ENCODE data around the gene NEU2. TPM values are rescaled to one million over a fixed set of nuclear protein-coding genes. Genes with fewer than 3 reads are reported as not detected.

The NEU2 gene
- total RNA-seq, 5 donors from 2014 or later (not counting 1 experiment from before 2014, with no cell fraction given), result not detected

DNA sequence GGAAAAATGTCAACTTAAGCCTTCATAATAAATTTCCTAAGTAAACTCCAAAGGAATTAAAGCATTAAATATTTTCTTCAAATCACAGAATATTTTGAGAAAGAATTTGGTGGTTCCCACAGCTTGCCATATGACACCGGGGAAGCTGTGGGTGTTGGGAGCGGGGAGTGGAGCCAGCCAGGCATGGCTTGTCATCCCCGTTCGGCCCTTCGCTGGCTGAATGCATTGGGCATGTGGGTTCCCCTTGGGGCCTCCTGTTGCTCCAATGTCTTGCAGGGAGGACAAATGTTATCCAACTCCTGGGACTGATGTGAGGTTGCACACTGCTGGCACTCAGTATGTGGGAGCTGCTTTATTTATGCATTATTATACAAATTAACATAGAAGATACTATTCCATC lies 38.0 kb upstream of the NEU2 start:
- ATAC-seq (replicated peaks in 1 of 4), result no peak
- no peak overlapping the region for H3K27ac ChIP-seq (ENCODE audit: low read length)
- peaks cover 0 to 13% of the 10 kb centered on the region in 2 experiments for H3K27me3 ChIP-seq (replicated peaks in 1 of 2; ENCODE audit: control insufficient read depth in 2 of 2, extremely low read depth in 1 of 2, insufficient read depth in 2 of 2, low read length in 1 of 2)
- Mint-ChIP-seq H3K4me1 (no peaks in the 10 kb centered on the region), H3K9me3 (no peaks in the 10 kb centered on the region), H3K4me3 (no peak overlapping the region), H3K27me3 (peaks cover 0 to 3% of the 10 kb centered on the region in 2 donors), H3K36me3 (no peaks in the 10 kb centered on the region), H3K27ac (no peak overlapping the region)
- no peaks in the 10 kb centered on the region for H3K4me1 ChIP-seq (ENCODE audit: control insufficient read depth in 1 of 2, extremely low read depth in 1 of 2, insufficient read depth in 2 of 2, low read length in 2 of 2)
- ChIA-PET CTCF (no interaction called here), POLR2A (no interaction called here)
- H3K4me3 ChIP-seq (ENCODE audit: control insufficient read depth in 1 of 2, extremely low read depth in 1 of 2, low read length in 1 of 2), result no peak overlapping the region
- H3K9me3 ChIP-seq, result no peaks in the 10 kb centered on the region
- 100% methylated on average over 2 of the region's 5 CpGs for WGBS (ENCODE audit: insufficient coverage)
- DNase-seq, result no peak
- no peaks in the 10 kb centered on the region for H3K36me3 ChIP-seq (ENCODE audit: control insufficient read depth in 2 of 2, extremely low read depth in 1 of 2, insufficient read depth in 1 of 2, low read length in 1 of 2)

DNA sequence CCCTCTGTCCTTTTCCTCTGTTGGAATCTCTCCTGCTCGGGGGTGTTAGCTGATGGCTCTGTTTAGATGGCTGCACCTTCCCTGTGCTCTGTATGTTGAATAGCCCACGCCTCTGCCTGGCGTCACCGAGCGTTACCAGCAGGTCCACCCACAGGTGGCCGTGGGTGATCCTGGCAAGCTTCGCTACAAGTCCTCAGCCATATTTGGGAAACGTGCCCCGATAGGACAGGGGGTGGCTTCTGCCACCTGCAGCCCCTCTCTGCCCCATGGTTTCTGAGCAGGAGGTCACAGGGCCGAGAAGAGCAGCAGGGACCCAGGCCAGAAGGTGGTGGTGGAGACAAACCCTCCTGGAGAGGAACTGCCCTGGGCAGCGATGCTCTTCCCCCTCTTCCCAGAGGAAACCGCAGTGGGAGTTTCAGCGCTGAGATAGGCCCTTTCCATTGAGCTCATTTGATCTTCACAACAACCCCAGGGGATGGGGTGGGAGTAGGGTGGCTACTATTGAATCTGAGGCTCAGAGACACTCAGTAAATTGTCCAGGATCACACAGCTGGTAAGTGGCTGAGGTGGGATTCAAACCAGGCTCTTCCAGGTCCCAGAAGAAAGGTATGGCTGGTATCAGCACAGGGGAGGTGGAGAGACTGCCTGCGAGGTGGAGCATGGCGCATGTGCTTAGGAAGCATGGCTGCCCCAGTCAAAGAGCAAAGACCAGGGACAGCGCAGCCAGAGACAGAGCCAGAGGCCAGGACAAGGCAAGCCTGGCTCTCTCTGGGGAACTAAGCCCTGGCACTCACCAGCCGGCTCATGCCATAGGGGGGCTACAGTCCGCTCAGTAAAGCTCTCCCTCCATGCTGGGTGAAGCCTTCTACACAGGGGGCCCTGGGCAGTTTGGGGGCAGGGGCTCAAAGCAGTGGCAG lies 34.5 kb upstream of the NEU2 start:
- ATAC-seq (replicated peaks in 1 of 4) (no peak), DNase-seq (no peak)
- H3K27ac Mint-ChIP-seq, result no peak overlapping the region
- peaks cover 0 to 17% of the 10 kb centered on the region in 2 experiments for H3K27me3 ChIP-seq (replicated peaks in 1 of 2; ENCODE audit: control insufficient read depth in 2 of 2, extremely low read depth in 1 of 2, insufficient read depth in 2 of 2, low read length in 1 of 2)
- no peaks in the 10 kb centered on the region for H3K4me1 Mint-ChIP-seq
- ChIA-PET POLR2A (no interaction called here), CTCF (interaction anchor here (0.5 to 0.6 kb wide), 2 partner anchors 62 to 452 kb away, joined by 3 to 5 read pairs; partner anchors contain the start of gene INPP5D (in 1 of the 2))
- H3K4me1 ChIP-seq (ENCODE audit: control insufficient read depth in 1 of 2, extremely low read depth in 1 of 2, insufficient read depth in 2 of 2, low read length in 2 of 2), result no peaks in the 10 kb centered on the region
- no peak overlapping the region for H3K27ac ChIP-seq (ENCODE audit: low read length)
- H3K36me3 Mint-ChIP-seq, result no peaks in the 10 kb centered on the region
- 82% methylated on average over 15 of the region's 18 CpGs for WGBS (ENCODE audit: insufficient coverage)
- no peaks in the 10 kb centered on the region for H3K9me3 ChIP-seq
- H3K36me3 ChIP-seq (ENCODE audit: control insufficient read depth in 2 of 2, extremely low read depth in 1 of 2, insufficient read depth in 1 of 2, low read length in 1 of 2), result no peaks in the 10 kb centered on the region
- H3K4me3 Mint-ChIP-seq, result no peak overlapping the region
- H3K9me3 Mint-ChIP-seq, result no peaks in the 10 kb centered on the region
- H3K27me3 Mint-ChIP-seq, result no peaks in the 10 kb centered on the region
- H3K4me3 ChIP-seq (ENCODE audit: control insufficient read depth in 1 of 2, extremely low read depth in 1 of 2, low read length in 1 of 2), result no peak overlapping the region

DNA sequence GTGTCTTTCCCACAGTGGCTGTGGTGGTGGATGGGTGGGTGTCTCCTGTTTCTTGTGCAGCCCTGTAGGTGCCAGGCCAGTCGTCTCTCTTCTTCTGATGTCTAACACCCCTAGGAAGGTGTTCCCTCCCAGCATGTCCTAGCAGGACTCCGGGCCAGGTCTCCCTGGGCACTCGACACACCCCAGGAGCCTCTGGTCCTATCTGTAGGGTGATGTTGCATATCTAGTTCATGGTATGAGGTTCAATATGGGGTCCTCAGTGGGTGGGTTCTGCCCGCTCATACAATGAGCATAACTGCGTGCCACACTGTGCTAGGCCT lies 33.8 kb upstream of the NEU2 start:
- Histone ChIP-seq H3K27ac (ENCODE audit: low read length) (no peak overlapping the region), H3K4me3 (ENCODE audit: control insufficient read depth in 1 of 2, extremely low read depth in 1 of 2, low read length in 1 of 2) (no peak overlapping the region), H3K27me3 (replicated peaks in 1 of 2; ENCODE audit: control insufficient read depth in 2 of 2, extremely low read depth in 1 of 2, insufficient read depth in 2 of 2, low read length in 1 of 2) (peaks cover 0 to 19% of the 10 kb centered on the region in 2 experiments), H3K9me3 (no peaks in the 10 kb centered on the region), H3K36me3 (ENCODE audit: control insufficient read depth in 2 of 2, extremely low read depth in 1 of 2, insufficient read depth in 1 of 2, low read length in 1 of 2) (no peaks in the 10 kb centered on the region), H3K4me1 (ENCODE audit: control insufficient read depth in 1 of 2, extremely low read depth in 1 of 2, insufficient read depth in 2 of 2, low read length in 2 of 2) (no peaks in the 10 kb centered on the region)
- Mint-ChIP-seq H3K27me3 (no peaks in the 10 kb centered on the region), H3K9me3 (no peaks in the 10 kb centered on the region), H3K4me3 (no peak overlapping the region), H3K4me1 (no peaks in the 10 kb centered on the region), H3K27ac (no peak overlapping the region), H3K36me3 (no peaks in the 10 kb centered on the region)
- CTCF ChIA-PET, result no interaction called here
- POLR2A ChIA-PET, result no interaction called here
- ATAC-seq (replicated peaks in 1 of 4) (no peak), DNase-seq (no peak)
- WGBS (ENCODE audit: insufficient coverage), result 80% methylated on average over 1 of the region's 5 CpGs

DNA sequence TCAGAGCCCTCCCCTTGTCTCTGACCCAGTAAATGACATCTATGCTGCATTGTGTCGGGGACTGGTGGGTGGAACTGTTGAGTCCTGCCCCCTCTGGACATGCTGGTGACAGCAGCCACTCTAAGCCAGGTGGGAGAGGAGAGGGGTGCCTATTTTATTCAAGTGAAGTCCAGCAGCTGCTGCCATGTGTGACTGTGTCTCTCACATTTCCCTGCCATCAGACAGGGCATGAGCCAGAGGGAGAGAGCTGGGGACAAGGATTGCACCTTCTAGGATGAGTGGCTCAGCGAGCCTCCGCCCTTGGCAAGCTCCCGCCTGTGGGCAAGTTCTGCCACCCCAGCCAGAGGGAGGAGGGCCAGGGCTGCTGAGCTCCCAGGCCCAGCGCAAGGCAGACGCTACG lies 33.1 kb upstream of the NEU2 start:
- Histone ChIP-seq H3K27ac (ENCODE audit: low read length) (no peak overlapping the region), H3K9me3 (no peaks in the 10 kb centered on the region), H3K36me3 (ENCODE audit: control insufficient read depth in 2 of 2, extremely low read depth in 1 of 2, insufficient read depth in 1 of 2, low read length in 1 of 2) (no peaks in the 10 kb centered on the region), H3K4me3 (ENCODE audit: control insufficient read depth in 1 of 2, extremely low read depth in 1 of 2, low read length in 1 of 2) (no peak overlapping the region), H3K27me3 (replicated peaks in 1 of 2; ENCODE audit: control insufficient read depth in 2 of 2, extremely low read depth in 1 of 2, insufficient read depth in 2 of 2, low read length in 1 of 2) (peaks cover 0 to 20% of the 10 kb centered on the region in 2 experiments), H3K4me1 (ENCODE audit: control insufficient read depth in 1 of 2, extremely low read depth in 1 of 2, insufficient read depth in 2 of 2, low read length in 2 of 2) (no peaks in the 10 kb centered on the region)
- ChIA-PET CTCF (no interaction called here), POLR2A (no interaction called here)
- DNase-seq (peak in 1 of 35 experiments; percentile 1), ATAC-seq (replicated peaks in 1 of 4) (no peak)
- no peaks in the 10 kb centered on the region for H3K9me3 Mint-ChIP-seq
- H3K27me3 Mint-ChIP-seq, result no peaks in the 10 kb centered on the region
- 84% methylated on average over 4 of the region's 7 CpGs for WGBS (ENCODE audit: insufficient coverage)
- no peak overlapping the region for H3K27ac Mint-ChIP-seq
- no peak overlapping the region for H3K4me3 Mint-ChIP-seq
- H3K4me1 Mint-ChIP-seq, result no peaks in the 10 kb centered on the region
- no peaks in the 10 kb centered on the region for H3K36me3 Mint-ChIP-seq

DNA sequence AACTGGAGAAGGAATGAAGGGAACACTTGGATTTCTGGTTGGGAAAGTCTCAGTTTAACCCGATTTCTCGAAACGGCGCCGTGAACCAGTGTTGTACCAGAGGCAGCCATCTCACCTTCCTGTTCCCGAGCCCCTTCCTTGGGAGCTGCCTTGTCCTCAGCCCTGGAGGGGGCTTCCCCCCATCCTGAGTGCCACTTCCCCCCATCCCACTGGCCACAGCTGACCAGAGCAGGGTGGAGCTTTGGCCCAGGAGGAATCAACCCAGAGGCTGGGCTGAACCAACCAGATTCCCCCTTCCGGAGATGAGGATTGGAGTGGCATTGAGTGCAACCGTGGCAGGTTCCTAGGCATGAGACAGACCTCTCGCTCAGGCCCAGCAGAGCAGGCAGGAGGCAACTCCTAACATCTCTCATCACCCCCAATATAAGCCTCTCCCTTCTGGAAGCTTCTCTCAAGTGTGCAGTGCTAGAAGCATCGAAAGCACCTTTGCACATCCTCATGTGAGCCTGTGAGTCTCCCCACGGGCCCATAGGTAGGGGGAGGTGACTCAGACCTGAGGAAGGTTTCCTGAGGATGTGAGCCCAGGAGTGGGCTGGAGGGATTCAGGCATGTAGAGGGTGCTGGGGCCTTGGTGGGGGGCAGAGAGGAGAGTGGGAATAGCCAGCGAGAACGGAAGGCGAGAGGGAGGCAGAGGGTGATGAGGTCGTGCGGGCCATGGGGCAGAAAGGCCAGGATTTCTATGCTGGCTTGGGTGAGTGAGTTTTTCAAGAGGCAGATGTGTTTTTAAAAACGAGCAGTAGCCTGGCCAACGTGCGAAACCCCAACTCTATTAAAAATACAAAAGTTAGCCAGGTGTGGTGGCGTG lies 31.4 kb upstream of the NEU2 start:
- Histone ChIP-seq H3K27ac (ENCODE audit: low read length) (no peak overlapping the region), H3K27me3 (replicated peaks in 1 of 2; ENCODE audit: control insufficient read depth in 2 of 2, extremely low read depth in 1 of 2, insufficient read depth in 2 of 2, low read length in 1 of 2) (peaks cover 0 to 18% of the 10 kb centered on the region in 2 experiments), H3K9me3 (no peaks in the 10 kb centered on the region), H3K36me3 (ENCODE audit: control insufficient read depth in 2 of 2, extremely low read depth in 1 of 2, insufficient read depth in 1 of 2, low read length in 1 of 2) (no peaks in the 10 kb centered on the region), H3K4me1 (ENCODE audit: control insufficient read depth in 1 of 2, extremely low read depth in 1 of 2, insufficient read depth in 2 of 2, low read length in 2 of 2) (no peaks in the 10 kb centered on the region), H3K4me3 (ENCODE audit: control insufficient read depth in 1 of 2, extremely low read depth in 1 of 2, low read length in 1 of 2) (no peak overlapping the region)
- DNase-seq (peak in 1 of 35 experiments; percentile 6), ATAC-seq (replicated peaks in 1 of 4) (no peak)
- CTCF ChIA-PET, result no interaction called here
- Mint-ChIP-seq H3K9me3 (no peaks in the 10 kb centered on the region), H3K27ac (no peak overlapping the region), H3K27me3 (no peaks in the 10 kb centered on the region), H3K36me3 (no peaks in the 10 kb centered on the region), H3K4me3 (no peak overlapping the region), H3K4me1 (no peaks in the 10 kb centered on the region)
- WGBS (ENCODE audit: insufficient coverage), result 85% methylated on average over 12 of the region's 20 CpGs
- POLR2A ChIA-PET, result no interaction called here

DNA sequence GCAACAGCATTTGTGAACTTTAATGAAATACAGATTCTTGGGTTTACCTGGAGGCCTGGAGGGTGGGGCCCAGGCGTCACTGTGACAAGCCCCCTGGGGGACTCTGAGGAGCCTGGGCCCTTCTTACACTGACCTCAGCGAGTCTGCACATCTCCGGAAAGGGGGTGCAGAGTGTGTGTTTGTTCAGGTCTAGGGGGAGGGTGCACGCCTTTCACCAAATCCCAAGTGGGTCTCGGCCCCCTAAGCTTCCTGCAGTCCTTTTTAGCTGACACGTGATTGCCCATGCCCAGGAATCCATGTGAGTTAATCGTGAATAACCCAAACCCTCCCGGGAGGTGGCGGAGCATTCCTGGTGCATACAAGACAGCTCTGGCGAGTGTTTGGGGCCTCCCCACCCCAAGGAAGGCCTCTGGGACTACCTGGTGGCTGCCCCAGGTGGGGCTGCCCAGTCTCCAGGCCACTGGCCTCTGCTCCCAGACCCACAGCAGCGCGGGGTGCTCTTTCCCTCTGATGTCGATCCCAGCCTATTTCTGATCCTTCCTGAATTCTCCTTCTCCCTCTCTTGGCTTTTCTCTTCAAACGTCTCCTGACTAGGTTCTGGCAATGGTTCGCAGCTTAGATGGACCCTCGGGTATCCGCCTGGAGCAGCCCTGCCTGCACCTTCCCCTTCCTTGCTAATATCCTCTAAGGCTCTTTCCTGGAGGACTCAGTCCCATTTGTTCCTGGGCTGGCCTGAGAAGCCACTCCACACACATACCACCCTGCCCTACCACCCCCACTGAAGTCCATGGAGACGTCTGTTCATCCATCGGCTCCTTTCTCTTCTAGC lies 29.4 kb upstream of the NEU2 start:
- no peak overlapping the region for H3K4me3 ChIP-seq (ENCODE audit: control insufficient read depth in 1 of 2, extremely low read depth in 1 of 2, low read length in 1 of 2)
- H3K36me3 Mint-ChIP-seq, result no peaks in the 10 kb centered on the region
- CTCF ChIA-PET, result no interaction called here
- H3K4me1 ChIP-seq (ENCODE audit: control insufficient read depth in 1 of 2, extremely low read depth in 1 of 2, insufficient read depth in 2 of 2, low read length in 2 of 2), result no peaks in the 10 kb centered on the region
- no peak overlapping the region for H3K27ac Mint-ChIP-seq
- peaks cover 0 to 18% of the 10 kb centered on the region in 2 experiments for H3K27me3 ChIP-seq (replicated peaks in 1 of 2; ENCODE audit: control insufficient read depth in 2 of 2, extremely low read depth in 1 of 2, insufficient read depth in 2 of 2, low read length in 1 of 2)
- no peak for DNase-seq
- H3K36me3 ChIP-seq (ENCODE audit: control insufficient read depth in 2 of 2, extremely low read depth in 1 of 2, insufficient read depth in 1 of 2, low read length in 1 of 2), result no peaks in the 10 kb centered on the region
- 82% methylated on average over 18 of the region's 19 CpGs for WGBS (ENCODE audit: insufficient coverage)
- H3K9me3 ChIP-seq, result no peaks in the 10 kb centered on the region
- H3K9me3 Mint-ChIP-seq, result no peaks in the 10 kb centered on the region
- H3K4me1 Mint-ChIP-seq, result no peaks in the 10 kb centered on the region
- POLR2A ChIA-PET, result no interaction called here
- ATAC-seq (replicated peaks in 1 of 4), result no peak
- no peaks in the 10 kb centered on the region for H3K27me3 Mint-ChIP-seq
- no peak overlapping the region for H3K4me3 Mint-ChIP-seq
- H3K27ac ChIP-seq (ENCODE audit: low read length), result no peak overlapping the region
